HEK293 (cell line): ENCODE data around the gene APOL2.

Experiments
- CTCF ChIA-PET: fragments of 350-600 bp; formaldehyde crosslinking; extraction: SDS; loops from one replicate; lab custom pipeline; 2021; ENCODE audit warnings: antibody characterized with exemption; lab: Yijun Ruan, JAX
- POLR2A ChIA-PET: fragments of 300-600 bp; formaldehyde crosslinking; extraction: SDS; loops from one replicate; lab custom pipeline; 2020; ENCODE audit warnings: antibody characterized with exemption, inconsistent platforms; lab: Yijun Ruan, JAX
- H3K27ac ChIP-seq: fragments of 200-500 bp; sonication (Bioruptor generic); 2 replicates; pipeline ENCODE4 v1.5.1; 2014; ENCODE audit warnings: low read depth, low read length, control low read depth, inconsistent platforms; ENCODE audit errors: extremely low read depth
- H3K36me3 ChIP-seq, 2 experiments: fragments of 200-500 bp in 1 of 2; sonication (Bioruptor generic) in 1 of 2; 1 replicate in 1 of 2; 2 replicates in 1 of 2; pipeline ENCODE4 v1.5.1; 2014 to 2017; ENCODE audit warnings: inconsistent platforms in 2 of 2, low read length in 2 of 2; ENCODE audit not compliant: control insufficient read depth in 2 of 2, insufficient read depth in 1 of 2
- H3K4me1 ChIP-seq: fragments of 200-500 bp; sonication (Bioruptor generic); 2 replicates; pipeline ENCODE4 v1.5.1; 2014; ENCODE audit warnings: mild to moderate bottlenecking, low read length, inconsistent platforms; ENCODE audit not compliant: control insufficient read depth, insufficient read depth
- H3K4me3 ChIP-seq: 2 replicates; pipeline ENCODE4 v1.5.1; 2011; ENCODE audit warnings: low read depth, mild to moderate bottlenecking, control low read depth, low read length, moderate library complexity
- H3K9me3 ChIP-seq: fragments of 200-500 bp; sonication (Bioruptor generic); 2 replicates; pipeline ENCODE4 v1.5.1; 2014; ENCODE audit warnings: low read depth, low read length, inconsistent platforms; ENCODE audit not compliant: control insufficient read depth, insufficient read depth
- MYNN ChIP-seq: fragments of 450-650 bp; formaldehyde crosslinking; IDR thresholded peaks from 2 replicates; pipeline ENCODE4 v1.5.1; 2016; ENCODE audit warnings: missing biosample characterization, missing genetic modification characterization, borderline replicate concordance
- SALL2 ChIP-seq: fragments of 450-650 bp; formaldehyde crosslinking; IDR thresholded peaks from 2 replicates; pipeline ENCODE4 v1.5.0; 2017; ENCODE audit warnings: missing biosample characterization, mild to moderate bottlenecking, missing genetic modification characterization, borderline replicate concordance
- SCRT2 ChIP-seq: fragments of 450-650 bp; formaldehyde crosslinking; IDR thresholded peaks from 2 replicates; pipeline ENCODE4 v1.5.1; 2016; ENCODE audit warnings: missing biosample characterization, missing genetic modification characterization
- YY1 ChIP-seq: fragments of 450-650 bp; formaldehyde crosslinking; IDR thresholded peaks from 2 replicates; pipeline ENCODE4 v1.5.1; 2018; ENCODE audit warnings: missing biosample characterization, missing genetic modification characterization
- ZBTB17 ChIP-seq: fragments of 450-650 bp; formaldehyde crosslinking; IDR thresholded peaks from 2 replicates; pipeline ENCODE4 v1.5.1; 2016; ENCODE audit warnings: missing biosample characterization, missing genetic modification characterization
- ZNF121 ChIP-seq: fragments of 450-650 bp; formaldehyde crosslinking; IDR thresholded peaks from 2 replicates; pipeline ENCODE4 v1.5.1; 2016; ENCODE audit warnings: missing biosample characterization, missing genetic modification characterization
- ZNF146 ChIP-seq: fragments of 450-650 bp; formaldehyde crosslinking; IDR thresholded peaks from 2 replicates; pipeline ENCODE4 v1.5.1; 2016; ENCODE audit warnings: missing biosample characterization, missing genetic modification characterization
- ZNF202 ChIP-seq: fragments of 450-650 bp; formaldehyde crosslinking; IDR thresholded peaks from 2 replicates; pipeline ENCODE4 v1.5.1; 2016; ENCODE audit warnings: missing biosample characterization, missing genetic modification characterization, borderline replicate concordance
- ZNF510 ChIP-seq: fragments of 450-650 bp; formaldehyde crosslinking; IDR thresholded peaks from 2 replicates; pipeline ENCODE4 v1.5.1; 2018; ENCODE audit warnings: mild to moderate bottlenecking, missing genetic modification characterization, missing biosample characterization; ENCODE audit not compliant: insufficient replicate concordance
- ZNF560 ChIP-seq: fragments of 450-650 bp; formaldehyde crosslinking; IDR thresholded peaks from 2 replicates; pipeline ENCODE4 v1.5.1; 2017; ENCODE audit warnings: missing biosample characterization, missing genetic modification characterization, borderline replicate concordance
- ZNF561 ChIP-seq: fragments of 450-650 bp; IDR thresholded peaks from 2 replicates; pipeline ENCODE4 v1.5.1; 2018; ENCODE audit warnings: missing biosample characterization, missing genetic modification characterization, borderline replicate concordance
- ZNF610 ChIP-seq: fragments of 450-650 bp; formaldehyde crosslinking; IDR thresholded peaks from 2 replicates; pipeline ENCODE4 v1.5.1; 2016; ENCODE audit warnings: missing biosample characterization, missing genetic modification characterization, borderline replicate concordance
- ZNF623 ChIP-seq: fragments of 450-650 bp; formaldehyde crosslinking; IDR thresholded peaks from 2 replicates; pipeline ENCODE4 v1.5.1; 2016; ENCODE audit warnings: missing biosample characterization, missing genetic modification characterization
- ZNF629 ChIP-seq: fragments of 450-650 bp; formaldehyde crosslinking; IDR thresholded peaks from 2 replicates; pipeline ENCODE4 v1.5.1; 2017; ENCODE audit warnings: missing biosample characterization, missing genetic modification characterization
- ZNF670 ChIP-seq: fragments of 450-650 bp; formaldehyde crosslinking; IDR thresholded peaks from 2 replicates; pipeline ENCODE4 v1.5.1; 2016; ENCODE audit warnings: missing biosample characterization, missing genetic modification characterization, low read depth
- ZNF776 ChIP-seq: fragments of 450-650 bp; formaldehyde crosslinking; IDR thresholded peaks from 2 replicates; pipeline ENCODE4 v1.5.0; 2017; ENCODE audit warnings: missing biosample characterization, missing genetic modification characterization, borderline replicate concordance
- TF ChIP-seq, protein P1 (sequence below): fragments of 450-650 bp; formaldehyde crosslinking; IDR thresholded peaks from 2 replicates; pipeline ENCODE4 v1.5.1; 2016; ENCODE audit warnings: missing biosample characterization, missing genetic modification characterization
- TF ChIP-seq, protein P2 (sequence below): fragments of 450-650 bp; formaldehyde crosslinking; IDR thresholded peaks from 2 replicates; pipeline ENCODE4 v1.5.1; 2016; ENCODE audit warnings: missing biosample characterization, missing genetic modification characterization
- TF ChIP-seq, protein P3 (sequence below): fragments of 450-650 bp; formaldehyde crosslinking; optimal IDR thresholded peaks from 2 replicates; pipeline ENCODE3; 2016; ENCODE audit warnings: missing biosample characterization, mild to moderate bottlenecking, missing genetic modification characterization

The APOL2 gene

DNA sequence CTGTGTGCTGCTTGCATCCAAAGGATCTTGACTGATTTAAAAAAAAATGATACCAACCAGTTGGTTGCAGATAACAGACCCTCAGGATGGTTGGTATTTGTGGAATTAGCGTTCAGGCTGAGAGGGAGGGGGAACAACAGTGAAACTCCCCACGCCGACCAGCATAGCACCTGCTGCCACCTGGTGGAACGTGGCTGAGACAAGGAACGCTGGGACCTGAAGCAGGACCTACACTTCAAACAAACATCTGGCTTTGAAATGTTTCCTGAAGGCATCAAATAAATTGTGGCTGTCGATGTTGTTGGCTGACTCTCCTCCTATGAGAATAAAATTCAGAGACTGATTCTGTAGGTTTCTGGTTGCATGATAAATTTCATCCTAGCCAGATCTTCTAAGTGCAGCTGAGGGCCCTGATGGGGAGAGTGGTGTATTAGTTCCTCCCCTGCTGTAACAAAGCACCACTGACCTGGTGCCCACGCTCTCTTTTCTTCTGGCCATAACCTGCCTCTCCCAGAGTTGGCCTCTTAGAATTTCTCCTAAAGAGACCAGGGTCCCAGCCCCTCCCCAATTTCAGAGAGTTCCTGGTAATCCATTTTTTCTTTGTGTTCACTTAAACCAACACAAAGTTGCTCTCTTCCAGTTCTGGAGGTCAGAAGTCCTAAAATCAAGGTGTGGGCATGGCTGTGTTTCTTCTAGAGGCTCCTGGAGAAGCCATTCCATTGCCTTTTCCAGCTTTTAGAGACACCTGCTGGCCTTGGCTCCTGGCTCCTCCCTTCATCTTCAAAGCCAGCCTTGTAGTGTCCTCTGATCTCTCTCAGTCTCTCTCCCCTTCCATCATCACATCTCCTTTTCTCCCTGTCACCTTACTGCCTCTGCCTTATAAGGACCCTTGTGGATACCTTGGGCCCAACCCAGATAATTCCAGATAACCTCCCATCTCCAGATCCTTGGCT, 17.3 kb downstream of the APOL2 start (continued):
- no peak for TF ChIP-seq ZNF202 (tag by site-specific recombination)
- TF ChIP-seq, protein P1, sequence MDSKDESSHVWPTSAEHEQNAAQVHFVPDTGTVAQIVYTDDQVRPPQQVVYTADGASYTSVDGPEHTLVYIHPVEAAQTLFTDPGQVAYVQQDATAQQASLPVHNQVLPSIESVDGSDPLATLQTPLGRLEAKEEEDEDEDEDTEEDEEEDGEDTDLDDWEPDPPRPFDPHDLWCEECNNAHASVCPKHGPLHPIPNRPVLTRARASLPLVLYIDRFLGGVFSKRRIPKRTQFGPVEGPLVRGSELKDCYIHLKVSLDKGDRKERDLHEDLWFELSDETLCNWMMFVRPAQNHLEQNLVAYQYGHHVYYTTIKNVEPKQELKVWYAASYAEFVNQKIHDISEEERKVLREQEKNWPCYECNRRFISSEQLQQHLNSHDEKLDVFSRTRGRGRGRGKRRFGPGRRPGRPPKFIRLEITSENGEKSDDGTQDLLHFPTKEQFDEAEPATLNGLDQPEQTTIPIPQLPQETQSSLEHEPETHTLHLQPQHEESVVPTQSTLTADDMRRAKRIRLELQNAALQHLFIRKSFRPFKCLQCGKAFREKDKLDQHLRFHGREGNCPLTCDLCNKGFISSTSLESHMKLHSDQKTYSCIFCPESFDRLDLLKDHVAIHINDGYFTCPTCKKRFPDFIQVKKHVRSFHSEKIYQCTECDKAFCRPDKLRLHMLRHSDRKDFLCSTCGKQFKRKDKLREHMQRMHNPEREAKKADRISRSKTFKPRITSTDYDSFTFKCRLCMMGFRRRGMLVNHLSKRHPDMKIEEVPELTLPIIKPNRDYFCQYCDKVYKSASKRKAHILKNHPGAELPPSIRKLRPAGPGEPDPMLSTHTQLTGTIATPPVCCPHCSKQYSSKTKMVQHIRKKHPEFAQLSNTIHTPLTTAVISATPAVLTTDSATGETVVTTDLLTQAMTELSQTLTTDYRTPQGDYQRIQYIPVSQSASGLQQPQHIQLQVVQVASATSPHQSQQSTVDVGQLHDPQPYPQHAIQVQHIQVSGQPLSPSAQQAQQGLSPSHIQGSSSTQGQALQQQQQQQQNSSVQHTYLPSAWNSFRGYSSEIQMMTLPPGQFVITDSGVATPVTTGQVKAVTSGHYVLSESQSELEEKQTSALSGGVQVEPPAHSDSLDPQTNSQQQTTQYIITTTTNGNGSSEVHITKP (tag by site-specific recombination), result 0 out of 2 replicates have a peak, but pooled peaks have one; percentile 42
- no peak for TF ChIP-seq ZNF121 (tag by site-specific recombination)
- no peak for TF ChIP-seq ZNF510
- no peak for TF ChIP-seq ZNF560 (tag by site-specific recombination)
- 0 out of 2 replicates have a peak, but pooled peaks have one; percentile 33 for TF ChIP-seq ZBTB17 (tag by site-specific recombination)
- TF ChIP-seq ZNF776 (tag by site-specific recombination), result no peak
- TF ChIP-seq SCRT2 (tag by site-specific recombination), result peak; percentile 41; the same call in 1 of the 2 replicates
- TF ChIP-seq MYNN (tag by site-specific recombination), result no peak
- TF ChIP-seq ZNF146 (tag by site-specific recombination), result no peak
- no peak for TF ChIP-seq ZNF561 (tag by site-specific recombination)
- no peak for TF ChIP-seq ZNF610 (tag by site-specific recombination)
- no peak for TF ChIP-seq YY1

DNA sequence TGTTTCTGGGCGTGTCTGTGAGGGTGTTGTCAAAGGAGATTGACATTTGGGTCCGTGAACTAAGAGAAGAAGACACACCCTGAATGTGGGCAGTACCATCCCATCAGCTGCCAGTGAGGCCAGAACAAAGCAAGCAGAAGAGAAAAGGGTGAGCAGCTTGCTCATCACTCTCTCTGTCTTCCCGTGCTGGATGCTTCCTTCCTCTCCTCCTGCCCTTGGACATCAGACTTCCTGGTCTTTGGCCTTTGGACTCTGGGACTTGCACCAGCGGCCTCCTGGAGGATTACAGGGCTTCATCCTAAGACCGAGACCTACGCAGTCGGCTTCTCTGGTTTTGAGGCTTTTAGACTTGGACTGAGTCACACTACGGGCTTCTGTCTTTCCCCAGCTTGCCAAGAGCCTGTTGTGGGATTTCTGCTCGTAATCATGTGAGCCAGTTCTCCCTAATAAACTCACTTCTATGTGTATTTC, 18.8 kb downstream of the APOL2 start:
- CTCF ChIA-PET, result interaction anchor here (0.5 to 5.0 kb wide), 8 partner anchors 9 to 592 kb away, joined by 3 to 30 read pairs (median 5); no protein-coding TSS in a partner anchor
- Histone ChIP-seq H3K36me3 (no peaks in the 10 kb centered on the region), H3K27ac (no peak overlapping the region), H3K9me3 (no peaks in the 10 kb centered on the region), H3K4me1 (no peaks in the 10 kb centered on the region), H3K4me3 (no peak overlapping the region)
- TF ChIP-seq, protein P1 (tag by site-specific recombination), result peak; percentile 89
- TF ChIP-seq SALL2 (no peak), ZNF670 (no peak), ZNF623 (tag by site-specific recombination) (no peak), ZNF629 (tag by site-specific recombination) (no peak)
- TF ChIP-seq, protein P2, sequence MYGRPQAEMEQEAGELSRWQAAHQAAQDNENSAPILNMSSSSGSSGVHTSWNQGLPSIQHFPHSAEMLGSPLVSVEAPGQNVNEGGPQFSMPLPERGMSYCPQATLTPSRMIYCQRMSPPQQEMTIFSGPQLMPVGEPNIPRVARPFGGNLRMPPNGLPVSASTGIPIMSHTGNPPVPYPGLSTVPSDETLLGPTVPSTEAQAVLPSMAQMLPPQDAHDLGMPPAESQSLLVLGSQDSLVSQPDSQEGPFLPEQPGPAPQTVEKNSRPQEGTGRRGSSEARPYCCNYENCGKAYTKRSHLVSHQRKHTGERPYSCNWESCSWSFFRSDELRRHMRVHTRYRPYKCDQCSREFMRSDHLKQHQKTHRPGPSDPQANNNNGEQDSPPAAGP (tag by site-specific recombination), result no peak
- TF ChIP-seq, protein P3, sequence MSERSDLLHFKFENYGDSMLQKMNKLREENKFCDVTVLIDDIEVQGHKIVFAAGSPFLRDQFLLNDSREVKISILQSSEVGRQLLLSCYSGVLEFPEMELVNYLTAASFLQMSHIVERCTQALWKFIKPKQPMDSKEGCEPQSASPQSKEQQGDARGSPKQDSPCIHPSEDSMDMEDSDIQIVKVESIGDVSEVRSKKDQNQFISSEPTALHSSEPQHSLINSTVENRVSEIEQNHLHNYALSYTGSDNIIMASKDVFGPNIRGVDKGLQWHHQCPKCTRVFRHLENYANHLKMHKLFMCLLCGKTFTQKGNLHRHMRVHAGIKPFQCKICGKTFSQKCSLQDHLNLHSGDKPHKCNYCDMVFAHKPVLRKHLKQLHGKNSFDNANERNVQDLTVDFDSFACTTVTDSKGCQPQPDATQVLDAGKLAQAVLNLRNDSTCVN (tag by site-specific recombination), result no peak
- POLR2A ChIA-PET, result interaction anchor here (1.4 kb wide), 1 partner anchor 15 kb away, joined by 3 read pairs; no protein-coding TSS in a partner anchor
